K562 (cell line): Measurements from ENCODE around the gene LUC7L. TPM values are rescaled to one million over a fixed set of nuclear protein-coding genes. Genes with fewer than 3 reads are reported as not detected.
"Not testable (repeated sequence)": the region's sequence is repeated elsewhere in the genome, so short reads cannot be mapped to it uniquely, and the experiment has no call there.

Experiments used
- ATAC-seq: fragments of 200-7000 bp; cut with Tn5 transposase; 3 replicates; pipeline ENCODE4 v1.9.1; 2020; ENCODE audit warnings: moderate library complexity
- BruUV-seq: library from RNA; stranded (reverse); fragments of 400-500 nt; replicated peaks from 2 replicates; lab custom pipeline; 2021; lab: Mats Ljungman, UMichigan
- CTCF ChIA-PET: fragments of 300-600 bp; formaldehyde crosslinking; extraction: SDS; loops from one replicate; lab custom pipeline; 2021; ENCODE audit warnings: low intra/inter-chr PET ratio; lab: Yijun Ruan, JAX
- POLR2A ChIA-PET: fragments of 300-600, 350-650 bp; sonication (Branson Sonifier 250); formaldehyde crosslinking; extraction: SDS; loops from one replicate; lab custom pipeline; 2021; ENCODE audit warnings: antibody characterized with exemption, inconsistent platforms; lab: Yijun Ruan, JAX
- DNase-seq, 4 experiments: peaks; one replicate each; pipeline versions ENCODE4 v3.0.0 to v3.0.0-alpha.2; 2011 to 2018; ENCODE audit warnings: low spot score in 3 of 4, mixed read lengths in 3 of 4; ENCODE audit errors: extremely low read depth in 1 of 4
- FAIRE-seq: peaks from 2 replicates; lab custom pipeline; 2011; peaks lifted over from hg19 to GRCh38; lab: Jason Lieb, UNC
- H2AFZ ChIP-seq: 2 replicates; pipeline ENCODE4 v1.6.0; 2011; ENCODE audit warnings: low read depth, low read length, control low read depth, inconsistent platforms
- H3K27ac ChIP-seq: fragments of 200-600 bp; 3 replicates; pipeline ENCODE4 v1.8.0; 2011; ENCODE audit warnings: low read depth, mild to moderate bottlenecking, control low read depth, inconsistent platforms, low read length, moderate library complexity, mixed read lengths; ENCODE audit errors: extremely low read depth
- H3K27me3 ChIP-seq, 2 experiments: fragments of 300-600 bp in 1 of 2; 2 replicates in 1 of 2; 3 replicates in 1 of 2; pipeline versions ENCODE4 v1.6.0 to v1.8.0; 2011; ENCODE audit warnings: inconsistent platforms in 2 of 2, low read length in 2 of 2, mild to moderate bottlenecking in 1 of 2, mixed read lengths in 1 of 2, moderate library complexity in 1 of 2; ENCODE audit not compliant: control insufficient read depth in 2 of 2, insufficient read depth in 2 of 2
- H3K36me3 ChIP-seq: fragments of 300-600 bp; 3 replicates; pipeline ENCODE4 v1.8.0; 2011; ENCODE audit warnings: mild to moderate bottlenecking, low read length, inconsistent platforms; ENCODE audit not compliant: control insufficient read depth, insufficient read depth
- H3K4me1 ChIP-seq, 2 experiments: fragments of 200-600 bp in 1 of 2; replicated peaks in 1 of 2; 2 replicates in 1 of 2; 3 replicates in 1 of 2; pipeline versions ENCODE4 v1.5.1 to v1.8.0; 2011; ENCODE audit warnings: inconsistent platforms in 2 of 2, low read length in 2 of 2, mild to moderate bottlenecking in 1 of 2, mixed read lengths in 1 of 2, moderate library complexity in 1 of 2; ENCODE audit not compliant: control insufficient read depth in 2 of 2, insufficient read depth in 2 of 2
- H3K4me2 ChIP-seq: 2 replicates; pipeline ENCODE4 v1.6.1; 2011; ENCODE audit warnings: low read length, control low read depth, inconsistent platforms, mixed read lengths; ENCODE audit not compliant: insufficient read depth
- H3K4me3 ChIP-seq: fragments of 200-600 bp; sonication (generic), shearing (Covaris generic); 2 replicates; pipeline ENCODE4 v1.5.1; 2016; ENCODE audit warnings: control low read depth, inconsistent platforms
- H3K79me2 ChIP-seq: fragments of 200-600 bp; 3 replicates; pipeline ENCODE4 v1.8.0; 2011; ENCODE audit warnings: low read length, inconsistent platforms; ENCODE audit not compliant: control insufficient read depth, insufficient read depth
- H3K9ac ChIP-seq, 2 experiments: 2 replicates each; pipeline versions ENCODE4 v1.6.0 to v1.6.1; 2011; ENCODE audit warnings: low read depth in 2 of 2, low read length in 2 of 2, control low read depth in 1 of 2, inconsistent platforms in 1 of 2, mild to moderate bottlenecking in 1 of 2, mixed read lengths in 1 of 2; ENCODE audit not compliant: insufficient read depth in 1 of 2
- H3K9me1 ChIP-seq: one replicate; pipeline ENCODE4 v1.6.0; 2011; ENCODE audit warnings: inconsistent platforms, mild to moderate bottlenecking, low read length, moderate library complexity; ENCODE audit not compliant: control insufficient read depth, insufficient read depth
- H3K9me3 ChIP-seq: replicated peaks from 2 replicates; pipeline ENCODE4 v1.5.1; 2011; ENCODE audit warnings: low read depth, low read length, inconsistent platforms; ENCODE audit not compliant: control insufficient read depth, insufficient read depth
- H4K20me1 ChIP-seq: replicated peaks from 2 replicates; pipeline ENCODE4 v1.6.1; 2011; ENCODE audit warnings: low read length, inconsistent platforms, mixed read lengths; ENCODE audit not compliant: control insufficient read depth, insufficient read depth
- CEBPB ChIP-seq: fragments of 450-650 bp; IDR thresholded peaks from 2 replicates; pipeline ENCODE4 v1.6.1; 2016; ENCODE audit warnings: missing genetic modification characterization, missing compliant biosample characterization
- WGBS: fragments of 100-300 bp; shearing (Covaris generic); methylation state at CpG from one replicate; pipeline ENCODE4 v1.1.6; 2016; ENCODE audit warnings: low coverage, mixed read lengths; ENCODE audit not compliant: insufficient coverage; ENCODE audit errors: missing lambda C conversion rate; 5-methylcytosine and 5-hydroxymethylcytosine counted together
- in situ Hi-C: fragments of 300-500 bp; cut with MboI; formaldehyde crosslinking; loops from 4 replicates; pipeline ENCODE4 v1.15.0; 2018; ENCODE audit warnings: inconsistent platforms, mixed read lengths
- intact Hi-C: fragments of 100-400 bp; cut with micrococcal nuclease; formaldehyde crosslinking; loops from 2 replicates; pipeline ENCODE4 v1.14.2; 2022
- polyA plus RNA-seq, 8 experiments: library from polyadenylated mRNA; depleted of rRNA in 4 of 8; stranded (reverse) in 5 of 8; unstranded in 3 of 8; fragments of >200 nt; fragmentation: Nextera tagmentation in 2 of 8; fragmentation: Illumina TruSeq in 1 of 8; extraction: Ambion mirVana in 2 of 8; extraction: Trizol in 1 of 8; gene quantifications; 2 replicates each; pipeline versions ENCODE4 v1.2.1 to v1.2.3, GENCODE V29; 2011 to 2014; ENCODE audit warnings: inconsistent platforms in 1 of 8, missing spikeins in 1 of 8
- total RNA-seq, 7 experiments: library from RNA; depleted of rRNA in 6 of 7; stranded (reverse); fragments of >200 nt in 6 of 7; fragmentation: Illumina TruSeq in 2 of 7; extraction: Trizol in 2 of 7; gene quantifications; 2 replicates each; pipeline versions ENCODE4 v1.2.1 to v1.2.3, GENCODE V29; 2011 to 2021; ENCODE audit warnings: low replicate concordance in 1 of 7
- TF ChIP-seq, protein P1 (sequence below), 3 experiments: fragments of 200-800 bp in 1 of 3; fragments of 250-450 bp in 1 of 3; fragments of 450-650 bp in 1 of 3; sonication (Bioruptor Pico) in 1 of 3; sonication (Bioruptor generic) in 1 of 3; formaldehyde crosslinking in 1 of 3; IDR thresholded peaks; 2 replicates each; pipeline versions ENCODE4 v1.6.1 to v1.8.0; 2016 to 2022; ENCODE audit warnings: mild to moderate bottlenecking in 2 of 3, missing genetic modification characterization in 2 of 3, missing compliant biosample characterization in 1 of 3, moderate library complexity in 1 of 3

LUC7L gene
- total and polyA plus RNA-seq, 9 of the 15 experiments (the other 6 are each of a cell fraction or from before 2014, with no cell fraction given) = 1.7 to 93.3 (median 59.5) TPM

DNA sequence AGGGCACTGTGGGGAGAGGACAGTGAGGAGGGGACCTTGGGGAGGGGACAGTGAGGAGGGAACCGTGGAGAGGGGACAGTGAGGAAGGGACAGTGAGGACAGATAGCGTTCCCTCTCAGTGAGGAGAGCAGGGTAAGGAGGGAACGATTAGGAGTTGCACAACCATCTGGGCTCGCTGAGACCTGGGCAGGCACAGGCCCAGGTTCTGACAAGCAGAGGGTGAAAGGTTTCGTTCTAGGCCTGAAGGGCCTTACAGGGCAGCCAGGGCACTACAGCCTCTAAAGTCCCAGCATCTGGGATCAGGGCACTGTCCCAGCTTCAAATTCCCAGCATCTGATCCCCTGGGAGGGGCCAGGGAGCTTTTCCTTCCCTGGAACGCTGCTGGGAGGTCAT, 76.1 kb downstream of the LUC7L start:
- Histone ChIP-seq H3K9ac (peak overlapping the region in 1 of 2 experiments; percentile 65; a peak in 2 of 4 replicates), H3K4me1 (peaks cover 28% of the 10 kb centered on the region in 2 experiments; a peak in 4 of 5 replicates), H3K4me2 (peak overlapping the region; percentile 67; the same call in 1 of the 2 replicates), H3K4me3 (peak overlapping the region; percentile 26)
- H3K9me3 ChIP-seq, POLR2A ChIA-PET, BruUV-seq, H2AFZ ChIP-seq, H3K36me3 ChIP-seq, H4K20me1 ChIP-seq, intact Hi-C loops, H3K27ac ChIP-seq, CTCF ChIA-PET, H3K27me3 ChIP-seq, in situ Hi-C loops, H3K9me1 ChIP-seq, H3K79me2 ChIP-seq: not testable (repeated sequence)
- FAIRE-seq = peak; percentile 82
- DNase-seq = peak in 1 of 4 experiments; percentile 42
- no CpG with 5 or more reads among the region's 6 CpGs for WGBS
- TF ChIP-seq, protein P1, sequence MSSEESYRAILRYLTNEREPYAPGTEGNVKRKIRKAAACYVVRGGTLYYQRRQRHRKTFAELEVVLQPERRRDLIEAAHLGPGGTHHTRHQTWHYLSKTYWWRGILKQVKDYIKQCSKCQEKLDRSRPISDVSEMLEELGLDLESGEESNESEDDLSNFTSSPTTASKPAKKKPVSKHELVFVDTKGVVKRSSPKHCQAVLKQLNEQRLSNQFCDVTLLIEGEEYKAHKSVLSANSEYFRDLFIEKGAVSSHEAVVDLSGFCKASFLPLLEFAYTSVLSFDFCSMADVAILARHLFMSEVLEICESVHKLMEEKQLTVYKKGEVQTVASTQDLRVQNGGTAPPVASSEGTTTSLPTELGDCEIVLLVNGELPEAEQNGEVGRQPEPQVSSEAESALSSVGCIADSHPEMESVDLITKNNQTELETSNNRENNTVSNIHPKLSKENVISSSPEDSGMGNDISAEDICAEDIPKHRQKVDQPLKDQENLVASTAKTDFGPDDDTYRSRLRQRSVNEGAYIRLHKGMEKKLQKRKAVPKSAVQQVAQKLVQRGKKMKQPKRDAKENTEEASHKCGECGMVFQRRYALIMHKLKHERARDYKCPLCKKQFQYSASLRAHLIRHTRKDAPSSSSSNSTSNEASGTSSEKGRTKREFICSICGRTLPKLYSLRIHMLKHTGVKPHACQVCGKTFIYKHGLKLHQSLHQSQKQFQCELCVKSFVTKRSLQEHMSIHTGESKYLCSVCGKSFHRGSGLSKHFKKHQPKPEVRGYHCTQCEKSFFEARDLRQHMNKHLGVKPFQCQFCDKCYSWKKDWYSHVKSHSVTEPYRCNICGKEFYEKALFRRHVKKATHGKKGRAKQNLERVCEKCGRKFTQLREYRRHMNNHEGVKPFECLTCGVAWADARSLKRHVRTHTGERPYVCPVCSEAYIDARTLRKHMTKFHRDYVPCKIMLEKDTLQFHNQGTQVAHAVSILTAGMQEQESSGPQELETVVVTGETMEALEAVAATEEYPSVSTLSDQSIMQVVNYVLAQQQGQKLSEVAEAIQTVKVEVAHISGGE (CRISPR knock-in tag; IDR thresholded peaks at IDR 0.05) = 0 out of 6 replicates have a peak, but pooled peaks of 1 of the 3 experiments have one; percentile 34
- TF ChIP-seq CEBPB (tag) = peak; percentile 60; the same call in 1 of the 2 replicates
- ATAC-seq = peak; percentile 63
